Endothelial cell of umbilical vein (primary cell): Measurements from ENCODE around the gene CECR2.

Experiments used
- CTCF ChIP-seq, 2 donors: IDR thresholded peaks; 1 replicate in 1 of 2; 2 replicates in 1 of 2; pipeline ENCODE4 v1.5.1; 2011; ENCODE audit warnings: low read length in 2 of 2, mild to moderate bottlenecking in 2 of 2, moderate library complexity in 2 of 2, control low read depth in 1 of 2, inconsistent platforms in 1 of 2, low read depth in 1 of 2; ENCODE audit not compliant: insufficient read depth in 1 of 2; ENCODE audit errors: extremely low read depth in 1 of 2
- EZH2 ChIP-seq: IDR thresholded peaks from 2 replicates; pipeline ENCODE4 v1.6.1; 2012; ENCODE audit warnings: borderline replicate concordance, low read depth, mild to moderate bottlenecking, moderate library complexity, low read length, inconsistent platforms; ENCODE audit not compliant: severe bottlenecking
- JUN ChIP-seq: IDR thresholded peaks from 2 replicates; pipeline ENCODE4 v1.6.1; 2011; ENCODE audit warnings: borderline replicate concordance, low read depth; ENCODE audit not compliant: insufficient read length, insufficient read depth
- POLR2A ChIP-seq: IDR thresholded peaks from 2 replicates; pipeline ENCODE4 v1.6.1; 2012; ENCODE audit warnings: low read depth, mild to moderate bottlenecking, control low read depth, low read length

- no peak for TF ChIP-seq EZH2
- TF ChIP-seq CTCF (IDR thresholded peaks at IDR 0.05; ENCODE audit: extremely low read depth in 1 of 2, insufficient read depth in 1 of 2, low read depth in 1 of 2, low read length in 2 of 2): no peak
- no peak for TF ChIP-seq POLR2A
- TF ChIP-seq JUN: no peak
These were observed 200.8 kb downstream of the CECR2 start for GRCh38 chr22:17569971-17570511.
